HG03354 (cell line): ENCODE measurements around the gene GASK1B.
A peak's percentile ranks its signal among the peaks of the same experiment; 100 is the strongest.

Experiments used
- ATAC-seq: cut with Tn5 transposase; IDR thresholded peaks from one replicate; pipeline ENCODE4 v1.9.1; 2021; ENCODE audit warnings: mild to moderate bottlenecking; ENCODE audit not compliant: unreplicated experiment, poor library complexity, severe bottlenecking

GASK1B gene

DNA sequence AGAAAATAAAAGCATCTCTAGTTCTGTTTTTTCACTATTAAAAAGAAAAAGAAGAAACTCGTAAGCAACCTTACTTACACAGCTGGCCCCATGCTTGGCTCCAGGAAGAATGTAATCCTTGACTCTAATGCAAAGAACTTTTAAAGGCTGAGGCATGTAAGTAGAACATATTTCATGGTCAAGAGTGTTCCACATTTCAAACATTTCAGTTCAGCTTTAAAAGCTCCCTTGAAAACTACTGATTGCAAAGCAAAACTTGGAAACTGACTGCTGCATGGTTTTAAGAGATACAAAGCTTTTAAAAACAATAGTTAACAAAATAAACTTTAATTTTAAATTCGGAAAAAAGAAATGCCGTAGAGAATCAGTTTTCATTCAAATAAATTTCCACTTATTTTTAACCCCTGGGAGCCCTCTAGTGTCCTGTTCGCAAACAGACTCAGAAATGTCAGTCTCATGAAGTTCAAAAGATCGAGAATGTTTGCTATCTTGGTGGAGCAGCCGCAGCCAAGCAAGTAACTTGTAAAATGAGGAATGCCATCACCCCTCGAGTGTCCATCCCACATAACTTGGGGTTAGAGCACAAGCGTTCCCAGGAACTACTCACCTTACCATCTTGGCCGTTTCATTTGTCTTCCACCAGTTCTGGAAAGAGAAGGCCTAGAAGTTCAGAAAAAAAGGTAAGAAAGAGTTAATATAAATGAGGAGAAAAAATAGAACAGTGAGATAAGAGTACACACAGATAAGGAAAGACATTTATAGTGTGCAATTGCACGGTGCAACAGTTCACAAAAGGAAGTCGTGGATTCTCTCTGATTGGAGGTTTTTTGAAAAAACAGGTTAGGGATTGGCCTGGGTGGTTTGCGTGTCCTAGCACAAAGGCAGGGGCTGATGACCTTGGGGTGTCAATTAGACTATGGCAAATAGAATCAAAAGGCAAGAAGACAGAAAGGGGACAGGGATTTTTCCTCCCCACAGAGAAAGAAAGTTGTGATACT lies at the start of gene GASK1B:
GASK1B (minus strand) TSS at position 765 of the 998 bp plus-strand sequence. CDS start 1,650 bp downstream, outside the sequence.
- ATAC-seq = peak; percentile 57

DNA sequence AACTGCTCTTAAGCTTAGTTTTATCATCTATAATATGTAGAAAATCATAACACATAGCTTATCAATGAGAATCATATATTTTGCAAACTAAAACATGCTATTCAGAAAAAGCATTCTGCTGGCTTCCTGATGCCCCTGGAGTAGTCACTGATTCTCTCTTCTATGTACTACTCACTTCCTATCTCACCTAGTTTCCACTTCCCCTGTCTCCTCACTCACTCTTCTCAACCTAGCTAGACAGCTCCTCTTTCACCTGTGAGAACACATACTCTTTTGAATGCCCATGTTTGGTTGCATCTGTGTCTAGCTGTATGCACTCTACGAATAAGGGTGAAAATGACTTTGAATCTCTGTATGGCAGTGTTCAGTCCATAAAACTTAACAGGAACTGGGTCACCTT lies 46.8 kb upstream of the GASK1B start:
- ATAC-seq = no peak

DNA sequence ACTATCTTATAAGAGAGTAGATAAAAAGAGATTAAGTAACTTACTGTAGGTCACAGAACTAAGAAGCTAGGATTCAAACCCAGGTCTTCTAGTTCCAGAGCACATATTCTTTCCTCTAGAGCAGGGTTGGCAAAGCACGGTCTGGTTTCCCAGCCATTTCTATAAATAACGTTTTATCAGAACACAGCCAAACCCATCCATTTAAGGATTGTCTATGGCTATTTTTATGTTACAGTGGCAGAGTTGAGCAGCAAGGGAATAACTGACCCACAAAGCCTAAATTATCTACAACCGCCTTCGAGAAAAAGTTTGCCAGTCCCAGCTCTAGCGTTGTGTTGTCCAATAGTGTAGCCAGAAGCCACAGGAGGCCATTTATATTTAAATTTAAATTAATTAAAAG lies 44.9 kb upstream of the GASK1B start:
- no peak for ATAC-seq

DNA sequence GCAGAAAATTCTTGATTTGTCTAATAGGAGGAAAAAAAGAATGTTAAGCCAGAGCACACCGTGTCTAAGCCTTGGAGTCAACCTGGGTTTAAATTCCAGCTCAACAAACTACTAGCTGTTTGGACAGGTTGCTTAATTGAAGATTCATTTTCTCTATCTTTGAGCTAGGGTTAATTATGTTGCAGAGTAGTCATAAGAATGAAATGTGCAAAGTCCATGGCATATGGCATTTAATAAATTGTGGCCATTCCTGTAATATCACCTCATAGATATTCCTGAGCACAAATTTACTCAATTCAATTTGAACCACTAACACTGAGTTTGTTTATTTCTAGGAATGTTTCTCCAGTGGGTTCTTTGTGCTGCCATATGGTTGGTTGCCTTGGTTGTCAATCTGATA lies 42.0 kb upstream of the GASK1B start:
- ATAC-seq = no peak

DNA sequence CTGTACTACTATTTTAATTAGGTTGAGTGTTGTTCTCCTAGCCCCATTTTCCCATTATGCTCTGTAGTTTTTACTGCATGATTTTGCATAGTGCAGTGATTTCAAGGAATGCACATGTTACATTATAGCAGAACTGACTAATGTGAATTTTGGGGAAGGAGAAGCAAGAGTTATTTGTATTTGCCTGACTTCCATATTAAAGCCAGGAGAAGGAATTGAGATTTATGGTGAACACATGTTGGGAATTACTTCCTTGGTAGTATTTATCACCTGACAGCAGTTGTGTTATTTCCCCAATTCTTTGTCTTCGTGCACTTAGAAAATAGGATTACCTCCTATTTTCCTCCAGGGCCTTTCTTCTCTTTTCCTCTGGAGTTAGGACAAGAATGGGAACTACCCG lies 40.6 kb upstream of the GASK1B start:
- ATAC-seq = no peak

DNA sequence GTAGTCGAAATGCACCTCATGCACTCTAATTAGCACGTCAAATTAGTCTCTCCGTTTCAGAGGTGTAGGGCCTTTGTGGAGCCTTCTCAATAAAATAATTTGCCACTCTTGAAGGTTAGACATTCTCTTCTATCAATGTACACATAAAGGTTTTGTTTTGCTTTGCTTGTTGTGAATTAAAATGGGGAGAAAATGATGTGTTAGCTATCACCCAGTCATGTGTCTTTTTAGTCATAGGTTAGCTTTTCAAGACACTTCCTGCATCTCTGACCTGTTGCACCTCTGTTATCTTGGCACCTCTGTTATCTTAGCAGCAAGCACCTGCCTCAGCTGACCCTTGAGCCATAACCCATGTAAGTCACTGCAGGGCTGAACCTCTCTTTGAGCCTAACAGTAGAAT lies 38.4 kb upstream of the GASK1B start:
- peak; percentile 30 for ATAC-seq

DNA sequence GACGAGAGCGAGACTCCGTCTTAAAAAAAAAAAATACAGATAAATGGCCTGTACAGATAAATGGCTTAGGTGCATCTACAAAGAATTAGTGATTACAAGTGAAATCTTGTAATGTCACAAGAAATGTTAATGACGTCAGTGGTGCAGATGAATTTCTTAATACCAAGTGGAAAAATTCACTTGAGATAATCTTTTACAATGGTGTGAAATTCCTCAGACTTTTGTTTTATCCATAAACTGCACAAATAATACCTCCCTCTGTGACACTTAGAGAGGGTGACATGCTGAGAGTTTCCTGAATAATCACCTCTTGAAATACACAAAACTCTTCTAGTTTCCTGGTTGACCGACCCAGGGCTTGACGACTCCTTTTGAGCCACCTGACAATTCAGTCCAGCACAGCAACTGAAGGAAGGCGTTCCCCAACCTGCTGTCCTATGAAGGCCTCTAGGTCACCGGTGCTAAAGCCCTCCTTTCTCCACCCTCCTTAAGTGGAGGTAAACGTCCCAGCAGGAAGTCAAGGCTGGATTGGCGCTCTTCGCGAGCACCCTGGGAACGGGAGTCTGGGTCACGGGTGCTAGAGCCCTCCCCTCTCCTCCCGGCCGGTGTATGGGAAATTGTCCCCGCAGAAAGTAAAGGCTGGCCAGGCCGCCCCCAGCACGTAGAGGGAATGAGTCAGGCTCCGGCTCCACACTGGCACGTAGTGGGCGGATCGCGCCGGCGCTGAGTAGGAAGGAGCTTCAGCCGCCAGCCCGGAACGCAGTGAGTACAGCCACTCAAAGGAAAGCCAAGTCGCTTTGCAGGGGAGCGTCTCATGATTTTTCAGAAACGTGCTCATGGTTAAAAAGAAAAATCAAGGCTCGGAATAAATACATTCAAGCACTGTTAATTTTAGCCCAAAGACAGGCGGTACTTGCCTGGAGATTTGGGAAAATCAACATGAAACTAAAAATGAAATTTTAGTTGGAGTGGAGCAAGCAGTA lies 37.3 kb upstream of the GASK1B start, which contains the start of gene TMEM144:
TMEM144 (plus strand) TSS at position 662 of the 983 bp plus-strand sequence. CDS start 2,182 bp downstream, outside the sequence.
- peak; percentile 92 for ATAC-seq

DNA sequence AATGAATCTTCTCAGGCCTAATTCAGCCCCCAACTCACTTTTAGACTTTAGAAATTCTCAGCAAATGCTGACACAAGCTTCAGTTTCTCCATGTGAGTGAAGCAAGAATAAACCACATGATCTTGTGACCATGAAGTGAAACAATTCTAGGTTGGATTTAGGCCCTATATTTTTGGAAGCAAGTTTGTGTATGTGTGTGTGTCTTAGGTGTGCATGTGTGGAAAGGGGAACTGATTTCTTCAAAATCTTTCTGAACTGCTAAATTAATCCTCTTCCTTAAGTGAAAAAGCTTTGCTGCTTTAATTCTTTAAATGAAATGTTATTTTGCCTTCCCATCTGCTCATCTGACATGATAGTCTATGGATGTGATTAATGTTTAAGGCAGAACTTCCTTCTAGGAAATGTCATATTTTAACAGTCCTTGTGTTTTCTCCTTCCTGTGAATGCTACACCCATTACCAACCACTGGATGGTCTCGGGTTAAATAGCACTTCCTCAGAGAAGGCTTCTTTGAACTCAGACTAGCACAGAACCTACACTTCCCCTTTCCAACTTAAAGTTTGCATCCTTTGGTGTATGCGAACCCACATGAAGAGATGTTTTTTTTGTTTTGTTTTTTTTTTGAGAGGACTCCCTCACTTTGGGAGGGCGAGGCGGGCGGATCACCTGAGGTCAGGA lies 36.3 kb upstream of the GASK1B start:
- ATAC-seq = peak; percentile 55

DNA sequence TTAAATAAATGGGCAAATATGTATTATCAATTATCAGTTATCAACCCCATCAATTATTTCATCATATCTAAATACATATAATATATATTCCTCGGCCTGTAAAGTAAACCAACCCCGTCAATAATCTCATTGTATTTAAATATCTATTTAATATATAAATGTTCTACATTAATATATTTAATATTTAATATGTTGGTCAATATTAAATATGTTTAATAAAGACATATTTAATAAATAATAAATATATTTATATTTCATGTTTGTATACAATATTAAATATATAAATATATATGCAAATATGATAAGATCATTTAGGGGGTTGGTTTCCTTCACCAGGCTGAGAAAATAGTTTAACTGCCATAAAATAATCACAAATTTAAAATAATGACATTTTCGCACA lies 31.1 kb upstream of the GASK1B start:
- ATAC-seq = no peak

DNA sequence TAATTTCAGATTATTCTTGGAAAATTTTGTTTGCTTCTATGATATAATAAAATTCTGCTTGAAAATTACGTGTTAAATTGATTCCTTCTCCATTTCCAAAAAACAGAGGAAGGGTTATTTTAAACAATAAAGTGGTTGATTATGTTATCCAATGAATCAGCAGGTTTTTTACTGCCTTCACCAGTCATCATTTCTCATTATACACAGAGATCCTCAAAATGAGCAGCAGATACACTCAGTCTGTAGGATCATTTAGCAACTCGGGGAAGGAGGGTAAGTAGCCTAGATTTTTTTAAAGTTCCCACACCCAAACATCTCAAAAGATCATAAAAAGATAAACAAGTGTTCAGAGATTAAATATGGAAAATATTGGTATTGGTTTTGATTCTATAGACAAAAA lies 30.6 kb upstream of the GASK1B start:
- ATAC-seq = no peak

DNA sequence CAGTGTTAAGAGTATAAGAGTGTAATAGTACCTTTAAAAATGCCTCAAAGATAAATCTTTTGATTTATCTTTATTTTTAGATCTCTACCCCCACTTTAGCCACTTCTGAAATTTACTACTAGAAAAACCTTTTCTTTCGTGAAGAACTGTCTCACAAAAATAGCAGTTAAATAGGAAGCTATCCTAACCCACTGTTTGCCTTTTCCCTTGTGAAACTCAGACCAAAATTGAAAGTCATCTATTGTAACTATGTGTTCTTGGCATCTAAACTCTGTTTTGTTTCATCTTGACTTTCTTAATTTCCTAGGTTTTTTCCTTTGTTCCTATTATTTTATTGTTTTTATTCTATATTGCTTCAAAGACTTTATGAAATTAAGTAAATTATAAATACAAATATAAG lies 29.7 kb upstream of the GASK1B start:
- ATAC-seq = no peak

DNA sequence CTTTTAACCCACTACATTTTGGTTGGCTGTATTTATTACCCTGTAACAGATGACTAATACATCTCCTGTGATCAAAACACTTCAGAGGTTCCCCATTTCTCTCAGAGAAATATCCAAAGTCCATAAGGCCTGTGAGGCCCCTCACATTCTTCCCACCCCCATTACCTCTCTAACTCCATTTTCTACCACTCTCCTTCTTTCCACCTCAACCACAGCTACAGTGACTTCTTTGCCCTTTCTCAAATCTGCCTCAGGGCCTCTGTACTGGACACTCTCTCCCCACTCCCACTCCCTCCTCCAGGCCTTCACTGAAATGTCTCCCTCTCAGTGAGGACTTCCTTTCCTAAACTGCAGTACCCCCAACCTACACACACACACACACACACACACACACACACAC lies 29.1 kb upstream of the GASK1B start:
- no peak for ATAC-seq

DNA sequence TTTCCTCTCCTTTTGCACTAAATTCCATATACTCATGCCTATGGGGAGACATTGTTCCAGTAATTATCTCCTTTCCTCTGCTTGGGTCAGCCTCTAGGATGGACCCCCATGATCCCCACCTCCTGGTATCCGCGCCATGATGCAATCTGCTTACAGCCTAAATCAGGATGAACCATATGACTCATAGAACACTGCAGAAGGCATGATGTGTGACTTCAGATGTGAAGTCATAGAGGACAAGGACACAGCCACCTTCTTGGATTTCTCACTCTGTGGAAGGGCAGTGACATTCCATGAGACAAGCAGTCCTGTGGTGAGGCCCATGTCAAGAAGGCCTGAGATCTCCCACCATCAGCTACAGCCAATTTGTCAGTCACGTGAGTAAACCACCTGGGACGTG lies 28.5 kb upstream of the GASK1B start:
- ATAC-seq = no peak

DNA sequence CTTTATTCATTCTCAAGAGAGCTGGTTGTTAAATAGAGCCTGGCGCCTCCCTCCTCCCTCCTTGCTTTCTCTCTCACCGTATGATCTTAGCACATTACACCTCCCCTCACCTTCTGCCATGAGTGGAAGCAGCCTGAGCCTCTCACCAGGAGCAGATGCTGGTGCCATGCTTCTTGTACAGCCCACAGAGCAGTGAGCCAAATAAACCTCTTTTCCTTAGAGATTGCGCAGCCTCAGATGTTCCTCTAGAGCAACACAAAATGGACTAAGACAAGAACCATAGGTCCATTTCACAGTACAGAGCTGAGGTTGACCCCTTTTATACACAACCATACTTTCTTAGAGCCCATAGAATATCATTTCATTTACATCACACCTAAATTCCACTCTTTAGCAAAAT lies 27.4 kb upstream of the GASK1B start:
- no peak for ATAC-seq

DNA sequence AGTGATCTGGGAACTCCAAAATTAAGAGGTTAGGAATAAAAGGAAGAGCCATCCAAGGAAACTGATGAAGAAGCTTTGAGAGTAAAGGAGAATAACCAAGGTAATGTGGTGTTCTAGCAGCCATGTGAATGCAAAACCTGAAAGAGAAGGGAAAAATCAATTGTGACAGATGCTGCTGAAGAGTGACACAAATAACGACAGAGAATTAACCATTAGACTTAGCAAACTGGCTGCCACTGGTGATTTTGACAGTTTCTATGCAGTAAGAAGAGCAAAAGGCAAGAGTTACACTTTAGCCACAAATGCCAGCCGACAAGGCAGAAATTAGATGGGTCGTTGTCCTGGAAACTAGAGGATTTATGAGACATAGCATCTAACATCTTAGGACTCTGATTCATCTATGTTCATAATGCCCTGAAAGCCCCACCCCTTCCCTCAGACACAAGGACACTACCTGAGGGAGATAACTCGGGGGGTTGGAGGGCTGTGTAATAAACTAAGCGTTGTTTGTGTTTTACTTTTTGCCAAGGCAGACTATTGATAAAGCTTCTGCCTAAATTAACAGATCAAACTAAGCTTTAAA lies 24.5 kb upstream of the GASK1B start:
- no peak for ATAC-seq

DNA sequence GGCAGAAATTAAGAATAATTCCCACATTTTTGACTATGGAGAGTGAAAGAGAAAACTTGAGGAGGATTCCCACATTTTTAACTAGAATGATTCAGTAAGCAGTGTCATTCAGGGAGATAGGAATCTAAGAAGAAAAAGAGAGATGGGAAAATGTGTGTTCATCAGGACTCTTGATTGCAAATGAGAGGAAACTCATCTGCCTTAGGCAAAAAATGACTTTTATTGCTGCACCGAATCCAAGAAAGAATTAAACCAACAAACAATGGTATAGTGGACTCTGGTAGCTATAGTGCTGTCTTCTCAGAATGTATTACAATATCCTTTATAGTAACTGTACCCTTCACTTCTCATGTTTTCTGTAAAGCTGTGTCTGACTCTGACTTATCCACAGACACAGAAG lies 22.5 kb upstream of the GASK1B start:
- ATAC-seq = no peak

DNA sequence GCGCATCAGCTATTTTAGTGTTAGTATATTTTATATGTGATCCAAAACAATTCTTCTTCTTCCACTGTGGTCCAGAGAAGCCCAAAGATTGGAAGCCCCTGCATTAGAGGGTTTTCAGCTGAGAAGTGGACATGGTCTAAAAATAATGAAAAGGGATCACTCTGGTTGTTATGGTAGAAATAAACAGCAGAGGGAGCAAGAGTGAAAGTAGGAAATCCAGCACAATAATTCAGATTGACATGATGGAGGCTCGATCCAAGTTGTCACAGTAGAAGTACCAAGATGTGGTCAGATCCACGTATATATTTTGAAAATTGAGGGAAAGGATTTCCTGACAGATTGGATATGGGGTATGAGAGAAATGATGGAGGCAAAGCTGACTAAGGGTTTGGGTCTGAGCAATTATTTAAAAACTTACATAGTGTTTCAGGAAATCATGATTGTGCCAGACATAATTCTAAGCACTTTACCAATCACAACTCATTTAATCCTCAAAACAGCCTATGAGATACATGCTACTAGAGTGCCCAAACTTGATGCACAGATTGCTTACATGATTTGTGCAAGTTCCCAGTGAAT lies 20.4 kb upstream of the GASK1B start:
- peak; percentile 78 for ATAC-seq

DNA sequence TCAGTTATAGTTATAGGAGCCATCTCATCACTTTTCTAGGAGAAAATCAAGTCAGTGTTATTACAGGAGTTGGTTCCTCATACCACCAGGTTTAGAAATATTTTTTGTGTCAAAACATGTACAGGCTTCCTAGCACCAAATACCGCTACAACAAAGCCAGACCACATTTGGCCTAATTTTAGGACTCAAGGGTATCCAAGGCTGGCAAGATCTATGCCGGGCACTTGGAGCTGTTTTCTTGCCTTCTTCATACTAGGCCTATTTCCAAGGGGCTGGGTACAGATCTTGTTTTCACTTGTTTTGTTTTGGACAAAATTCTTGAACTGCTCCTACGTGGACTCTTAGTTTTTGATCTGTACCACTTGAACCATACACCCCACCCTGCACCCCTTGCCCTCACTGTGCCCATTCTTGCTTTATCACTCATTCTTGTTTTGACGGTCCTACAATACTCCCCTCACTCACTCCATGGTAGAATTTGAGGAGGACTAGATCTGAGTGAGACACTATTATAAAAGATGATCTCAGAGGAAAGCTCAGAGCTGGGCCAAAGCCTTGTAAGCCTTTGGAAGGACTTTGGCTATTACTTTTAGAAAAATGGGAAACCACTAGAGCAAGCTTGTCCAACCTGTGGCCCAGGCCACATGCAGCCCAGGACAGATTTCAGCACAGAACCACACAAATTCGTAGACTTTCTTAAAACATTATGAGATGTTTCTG lies 19.8 kb upstream of the GASK1B start:
- ATAC-seq = no peak
